Progenitor cell of endocrine pancreas (in vitro differentiated cells): Measurements from ENCODE around the gene FOXL1. TPM values are rescaled to one million over a fixed set of nuclear protein-coding genes. Genes with fewer than 3 reads are reported as not detected.

Source experiments
- DNase-seq: peaks from one replicate; pipeline ENCODE4 v3.0.0; 2021; ENCODE audit warnings: low spot score; ENCODE audit not compliant: unreplicated experiment
- H3K27ac Mint-ChIP-seq: 2 replicates; pipeline ENCODE4 v1.8.0; 2021; ENCODE audit warnings: mild to moderate bottlenecking, moderate library complexity, mixed read lengths
- H3K27me3 Mint-ChIP-seq: 2 replicates; pipeline ENCODE4 v1.8.0; 2021; ENCODE audit warnings: mixed read lengths
- H3K36me3 Mint-ChIP-seq: 2 replicates; pipeline ENCODE4 v1.8.0; 2022; ENCODE audit warnings: mixed read lengths; ENCODE audit not compliant: insufficient read depth
- H3K4me1 Mint-ChIP-seq: 2 replicates; pipeline ENCODE4 v1.8.0; 2021; ENCODE audit warnings: low read depth, mixed read lengths
- H3K4me3 Mint-ChIP-seq: 2 replicates; pipeline ENCODE4 v1.8.0; 2021; ENCODE audit warnings: low read depth, mild to moderate bottlenecking, moderate library complexity, mixed read lengths
- H3K9me3 Mint-ChIP-seq: 2 replicates; pipeline ENCODE4 v1.8.0; 2021; ENCODE audit warnings: low read depth, mixed read lengths
- CTCF ChIP-seq: fragments of 200-600 bp; sonication (generic); IDR thresholded peaks from one replicate; pipeline ENCODE4 v1.5.0; 2021; ENCODE audit warnings: antibody characterized with exemption, mild to moderate bottlenecking; ENCODE audit not compliant: unreplicated experiment
- total RNA-seq: library from RNA; stranded (reverse); gene quantifications from 2 replicates; pipeline ENCODE4 v1.2.1, GENCODE V29; 2021

The FOXL1 gene
- total RNA-seq, 1 donor from 2014 or later: not detected

- H3K4me1 Mint-ChIP-seq: no peaks in the 10 kb centered on the region
- no peaks in the 10 kb centered on the region for H3K36me3 Mint-ChIP-seq
- TF ChIP-seq CTCF: no peak
- H3K27ac Mint-ChIP-seq: no peak overlapping the region
- no peaks in the 10 kb centered on the region for H3K9me3 Mint-ChIP-seq
- H3K27me3 Mint-ChIP-seq: peaks cover 15% of the 10 kb centered on the region
- H3K4me3 Mint-ChIP-seq: no peak overlapping the region
- DNase-seq: no peak
These were observed 45.9 kb upstream of the FOXL1 start for GRCh38 chr16:86532526-86532815.

- TF ChIP-seq CTCF: no peak
- H3K9me3 Mint-ChIP-seq: no peaks in the 10 kb centered on the region
- no peak for DNase-seq
- peaks cover 9% of the 10 kb centered on the region for H3K27me3 Mint-ChIP-seq
- no peak overlapping the region for H3K27ac Mint-ChIP-seq
- H3K4me3 Mint-ChIP-seq: no peak overlapping the region
- H3K36me3 Mint-ChIP-seq: no peaks in the 10 kb centered on the region
- H3K4me1 Mint-ChIP-seq: no peaks in the 10 kb centered on the region
These were observed 45.3 kb upstream of the FOXL1 start for GRCh38 chr16:86533076-86533475.

DNA sequence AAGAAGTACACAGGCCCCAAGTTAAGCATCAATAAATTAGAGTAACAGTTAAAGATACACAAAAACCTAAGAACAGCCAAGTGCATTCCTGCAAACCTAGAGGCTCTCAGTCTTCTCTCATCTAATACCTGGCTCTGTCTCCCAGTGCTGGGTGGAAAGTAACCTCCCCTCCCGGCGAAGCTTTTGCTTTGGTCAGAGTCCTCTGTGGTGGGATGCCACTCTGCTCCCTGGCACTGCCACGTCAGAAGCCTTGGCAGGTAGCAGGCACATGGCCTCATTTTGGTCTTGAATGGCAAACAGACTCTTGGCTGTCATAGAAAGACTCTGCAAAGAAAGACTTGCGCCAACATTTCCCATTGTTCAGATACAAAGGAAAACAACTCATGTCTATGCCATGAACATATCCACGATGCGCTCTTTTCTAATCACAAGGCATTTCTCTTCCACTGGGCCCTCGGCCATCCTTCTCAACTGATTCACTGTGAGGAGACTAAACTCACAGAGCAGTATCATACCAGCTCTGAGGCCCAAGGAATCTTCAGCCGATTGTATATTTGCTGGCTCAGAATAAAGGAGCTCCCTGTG is 44.5 kb upstream of the FOXL1 start:
- Mint-ChIP-seq H3K4me3 (no peak overlapping the region), H3K36me3 (no peaks in the 10 kb centered on the region), H3K4me1 (no peaks in the 10 kb centered on the region), H3K27ac (no peak overlapping the region), H3K9me3 (no peaks in the 10 kb centered on the region), H3K27me3 (peaks cover 9% of the 10 kb centered on the region)
- no peak for DNase-seq
- no peak for TF ChIP-seq CTCF

DNA sequence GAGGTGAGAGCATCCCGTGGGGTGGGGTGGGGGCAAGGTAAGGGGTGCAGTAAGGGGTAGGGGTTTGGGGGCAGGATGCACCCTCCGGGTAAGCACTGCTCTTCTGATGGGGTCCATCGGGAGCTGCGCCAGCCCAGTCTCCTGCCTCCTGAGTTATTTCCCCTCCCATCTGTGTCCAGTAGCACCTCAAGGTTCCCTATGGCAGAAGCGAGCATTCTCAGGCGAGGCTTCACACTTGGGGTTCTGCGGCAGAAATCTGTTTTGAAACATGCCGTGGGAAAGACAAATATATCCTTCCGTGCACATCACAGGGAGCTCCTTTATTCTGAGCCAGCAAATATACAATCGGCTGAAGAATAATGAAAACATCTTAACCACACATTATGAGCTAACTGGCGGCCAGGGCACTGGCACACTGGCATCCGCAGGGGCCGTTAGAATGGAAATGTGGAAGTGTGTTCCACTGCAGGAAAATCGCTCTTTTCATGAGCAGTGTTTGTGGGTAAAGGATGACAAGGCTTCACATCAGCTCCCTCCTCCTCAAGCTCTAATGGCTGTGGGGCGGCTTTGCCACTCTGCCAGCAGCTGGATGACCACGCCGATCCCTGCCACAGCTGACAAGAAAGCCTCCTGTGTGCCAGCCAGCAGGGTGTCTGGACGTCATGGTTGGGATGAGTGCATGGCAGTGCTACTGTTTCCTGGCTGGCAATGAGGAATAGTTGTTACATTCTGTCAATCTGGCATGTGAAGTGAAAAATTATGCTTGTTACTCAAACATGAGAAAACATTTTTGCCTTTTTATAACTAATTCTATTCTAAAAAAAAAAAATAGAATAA is 43.4 kb upstream of the FOXL1 start:
- Mint-ChIP-seq H3K4me1 (no peaks in the 10 kb centered on the region), H3K36me3 (no peaks in the 10 kb centered on the region)

DNA sequence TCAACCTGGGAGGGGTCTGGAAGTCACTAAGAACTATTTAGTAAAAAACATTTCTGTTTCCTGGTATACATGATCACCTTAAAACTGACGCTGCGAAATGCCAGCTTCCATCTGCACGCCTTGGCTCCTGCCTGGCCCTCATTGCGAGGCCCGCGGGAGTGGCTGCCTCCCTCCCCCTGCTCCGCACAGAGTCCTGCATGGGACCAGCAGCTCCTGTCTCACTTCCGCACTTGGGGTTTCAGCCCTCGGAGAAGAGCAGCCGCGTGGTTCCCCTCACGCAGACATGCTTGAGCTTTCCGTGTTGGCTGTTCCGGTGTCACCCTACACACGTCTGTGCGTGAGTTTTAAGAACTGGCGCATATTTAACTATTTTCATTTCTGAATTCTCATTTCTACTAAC is 41.7 kb upstream of the FOXL1 start:
- H3K27ac Mint-ChIP-seq: no peak overlapping the region
- H3K4me1 Mint-ChIP-seq: no peaks in the 10 kb centered on the region
- TF ChIP-seq CTCF: no peak
- peaks cover 9% of the 10 kb centered on the region for H3K27me3 Mint-ChIP-seq
- no peaks in the 10 kb centered on the region for H3K9me3 Mint-ChIP-seq
- H3K4me3 Mint-ChIP-seq: no peak overlapping the region
- DNase-seq: no peak
- no peaks in the 10 kb centered on the region for H3K36me3 Mint-ChIP-seq

More for the DNA sequence above, 43.4 kb upstream of the FOXL1 start:
- no peaks in the 10 kb centered on the region for H3K9me3 Mint-ChIP-seq
- peaks cover 9% of the 10 kb centered on the region for H3K27me3 Mint-ChIP-seq
- H3K4me3 Mint-ChIP-seq: no peak overlapping the region
- DNase-seq: no peak
- TF ChIP-seq CTCF: no peak
- H3K27ac Mint-ChIP-seq: no peak overlapping the region
